HG02642 (cell line): ENCODE measurements around the gene BMP7.

Source experiments
- ATAC-seq: cut with Tn5 transposase; IDR thresholded peaks from one replicate; pipeline ENCODE4 v1.9.1; 2021; ENCODE audit warnings: mild to moderate bottlenecking; ENCODE audit not compliant: unreplicated experiment, poor library complexity

BMP7 gene

DNA sequence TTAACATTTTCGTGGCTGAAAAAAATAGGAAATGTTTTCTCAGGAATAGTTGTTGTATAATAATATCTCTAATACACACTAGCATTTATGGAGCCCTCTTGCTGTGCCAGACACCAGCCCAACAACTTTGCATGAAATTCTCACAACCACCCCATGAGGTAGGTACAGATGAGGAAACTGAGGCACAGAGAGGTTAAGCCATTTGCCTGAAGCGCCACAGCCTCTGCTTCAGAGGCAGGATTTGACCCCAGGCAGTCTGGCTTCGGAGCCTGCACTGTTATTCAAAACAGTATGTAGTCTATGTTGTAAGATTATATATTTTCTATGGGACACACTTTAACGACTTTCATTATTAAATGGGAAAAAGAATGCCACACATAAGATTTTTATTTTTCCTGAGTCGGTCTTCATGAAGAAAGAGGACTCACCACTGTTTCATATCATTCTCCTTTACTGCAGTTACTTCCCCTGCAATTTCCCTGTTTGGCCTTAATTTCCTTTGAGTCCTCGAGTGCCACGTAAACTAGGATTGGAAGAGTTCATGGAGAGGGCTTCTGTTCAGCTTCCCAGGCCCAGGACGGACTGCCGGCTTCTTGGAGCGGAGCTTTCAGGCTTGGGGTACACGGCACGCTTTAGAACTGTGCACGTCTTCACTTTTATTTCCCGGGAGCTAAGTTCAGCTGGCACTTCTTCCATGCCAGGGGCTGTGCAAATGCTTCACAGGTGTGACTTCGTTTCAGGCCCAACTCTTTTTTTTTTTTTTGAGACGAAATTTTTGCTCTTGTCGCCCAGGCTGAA, 128.0 kb downstream of the BMP7 start:
- no peak for ATAC-seq

DNA sequence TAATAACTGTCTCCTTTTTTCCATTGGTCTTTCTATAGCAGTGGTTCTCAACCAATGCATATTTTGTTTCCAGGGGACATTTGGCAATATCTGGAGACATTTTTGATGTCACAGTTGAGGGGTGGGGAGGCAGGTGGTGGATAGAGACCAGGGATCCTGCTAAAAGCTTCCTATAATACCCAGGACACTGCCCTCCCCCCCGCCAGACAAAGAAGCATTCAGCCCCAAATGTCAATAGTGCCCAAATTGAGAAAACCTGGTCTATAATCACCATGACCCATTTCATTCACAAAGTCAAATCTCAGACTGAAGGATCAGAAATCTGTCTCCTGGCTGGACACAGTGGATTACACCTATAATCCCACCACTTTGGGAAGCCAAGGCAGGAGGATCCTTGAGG, 128.8 kb downstream of the BMP7 start:
- no peak for ATAC-seq

DNA sequence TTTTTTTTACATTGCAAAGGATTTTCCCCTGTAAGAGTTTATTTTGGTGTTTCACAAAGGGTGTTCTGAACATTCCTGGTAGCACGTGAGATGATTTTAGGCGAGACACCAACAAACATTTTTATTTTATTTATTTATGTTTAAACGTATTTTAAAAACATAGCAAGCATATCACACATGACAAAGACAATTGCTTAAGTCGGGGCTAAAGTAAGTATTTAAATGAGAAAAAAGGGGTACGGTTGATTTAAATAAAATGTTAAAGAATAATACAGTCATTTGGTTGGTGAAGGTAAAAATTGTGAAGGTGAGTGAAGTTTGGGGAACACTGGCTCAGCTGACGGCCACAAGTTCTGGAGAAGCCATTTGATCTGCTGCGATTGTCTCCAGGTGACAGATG, 129.7 kb downstream of the BMP7 start:
- ATAC-seq = no peak

DNA sequence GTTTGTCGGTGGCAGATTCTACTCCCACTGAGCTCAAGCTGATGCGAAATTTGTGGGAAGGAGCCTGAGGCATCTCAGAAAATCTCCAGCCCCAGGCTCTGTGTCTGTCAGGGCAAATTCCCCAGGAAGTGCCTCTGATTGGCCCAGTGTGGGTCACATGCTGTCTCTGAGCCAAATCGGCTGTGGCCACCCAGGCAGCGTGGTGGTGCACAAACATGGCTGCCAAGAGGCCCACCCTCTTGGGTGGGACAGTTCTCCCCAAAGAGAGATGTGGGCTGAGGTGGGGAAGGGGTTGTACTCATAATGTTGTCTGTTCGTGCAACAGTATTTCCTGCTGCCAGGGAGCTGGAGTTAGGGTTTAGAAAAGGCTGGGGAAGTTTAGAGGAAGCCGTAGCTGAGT, 130.6 kb downstream of the BMP7 start:
- no peak for ATAC-seq

DNA sequence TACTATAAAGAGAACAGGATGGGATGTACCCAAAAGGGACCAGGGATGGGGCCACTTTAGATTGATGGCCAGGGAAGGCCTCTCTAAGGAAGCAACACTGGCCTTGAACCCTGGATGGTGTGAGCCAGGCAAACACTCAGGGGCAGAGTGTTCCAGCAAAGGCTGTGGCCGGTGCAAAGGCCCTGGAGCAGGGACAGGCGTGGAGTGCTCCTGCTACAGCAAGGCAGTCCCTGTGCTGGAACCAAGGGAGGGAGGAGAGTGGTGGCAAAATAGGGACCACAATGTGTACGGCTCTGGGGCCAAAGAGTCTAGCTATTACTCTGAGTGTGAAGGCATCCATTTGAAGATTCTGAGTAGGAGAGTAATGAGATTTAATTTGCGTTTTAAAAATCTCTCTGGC, 131.6 kb downstream of the BMP7 start:
- ATAC-seq = no peak

DNA sequence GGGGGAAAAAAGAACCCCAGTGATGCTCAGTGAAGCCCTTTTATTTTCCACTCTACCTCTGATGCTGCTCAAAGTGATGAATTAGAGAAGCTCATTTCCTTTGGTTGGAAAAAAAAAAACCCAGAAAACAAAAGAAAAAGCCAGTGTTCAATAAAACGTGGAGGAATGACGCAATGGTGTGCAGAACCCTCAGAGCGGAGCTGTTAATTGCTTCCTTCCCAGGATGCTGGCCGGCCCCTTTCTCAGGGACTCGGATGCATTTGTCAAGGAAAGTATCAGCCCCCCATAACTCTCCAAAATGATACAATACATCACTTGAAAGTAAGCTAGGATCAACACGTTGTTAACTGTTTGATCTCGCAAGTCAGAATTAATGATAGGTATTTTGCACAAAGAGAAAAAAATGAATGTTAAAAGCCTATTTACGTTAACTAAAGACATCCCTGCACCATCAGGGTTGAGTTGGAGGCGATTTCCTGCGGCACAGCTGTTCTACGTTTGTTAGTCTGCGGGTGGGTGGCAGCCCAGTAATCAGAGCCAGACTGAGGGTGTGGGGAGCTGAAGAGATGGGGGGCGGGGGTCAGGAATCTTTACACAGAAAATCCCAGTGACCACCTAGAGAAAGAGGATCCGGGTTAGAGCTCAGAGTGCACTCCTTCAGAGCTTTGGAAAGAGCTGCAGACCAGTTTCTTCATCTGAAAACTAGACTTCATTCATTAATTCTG, 132.4 kb downstream of the BMP7 start:
- ATAC-seq = no peak

DNA sequence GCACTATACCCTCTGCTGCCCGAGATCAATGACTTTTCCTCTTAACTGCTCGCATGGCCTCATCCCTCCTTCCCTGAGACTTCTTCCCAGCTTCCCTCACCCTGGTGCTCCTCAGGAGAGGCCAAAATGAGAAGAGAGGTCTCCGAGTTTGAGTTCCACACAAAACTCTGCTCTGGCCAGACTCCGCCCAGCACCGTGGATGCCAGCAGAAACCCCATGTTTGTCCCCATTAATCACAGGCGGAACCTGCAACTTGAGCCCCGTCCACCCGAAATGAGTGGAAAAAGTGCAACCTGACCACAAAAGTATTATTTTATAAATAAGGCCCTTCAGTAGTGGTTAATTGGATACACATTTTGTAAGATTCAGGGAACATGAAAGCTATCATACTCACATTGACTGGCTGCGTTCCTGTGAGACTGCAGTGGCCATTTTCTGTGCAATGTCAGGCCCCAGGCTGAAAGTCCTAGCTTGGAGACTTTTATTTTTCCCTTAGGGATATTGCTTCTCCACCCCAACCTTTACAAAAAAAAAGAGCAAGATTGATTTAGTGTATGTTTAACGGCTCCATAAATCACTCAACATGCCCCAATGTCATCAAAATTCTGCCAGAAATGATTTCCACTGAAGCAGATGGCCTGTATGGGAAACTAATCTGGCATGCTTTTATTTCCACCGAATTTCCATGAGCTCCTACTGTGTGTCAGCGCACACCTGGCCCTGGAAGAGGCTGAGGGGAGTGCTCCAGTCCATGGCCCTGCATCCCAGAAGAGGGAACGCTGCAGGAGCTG, 134.6 kb downstream of the BMP7 start:
- ATAC-seq = no peak

DNA sequence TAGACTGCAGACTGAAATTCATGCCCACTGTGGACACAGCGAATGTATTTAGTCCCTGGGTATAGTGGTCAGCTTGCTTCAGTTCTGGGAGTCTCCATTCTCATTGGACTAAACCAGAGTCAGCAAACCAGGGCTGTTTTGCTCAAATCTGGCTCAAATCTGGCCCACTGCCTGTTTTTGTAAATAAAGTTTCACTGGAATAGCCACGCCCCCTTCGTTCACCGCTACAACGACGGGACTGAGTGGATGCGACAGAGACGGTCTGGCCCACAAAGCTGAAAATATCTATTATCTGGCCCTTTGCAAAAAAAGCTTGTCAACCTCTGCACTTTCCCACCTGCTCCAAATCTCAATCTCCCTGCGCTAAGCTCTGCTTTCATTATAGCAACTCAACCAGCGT, 135.4 kb downstream of the BMP7 start:
- ATAC-seq = no peak

DNA sequence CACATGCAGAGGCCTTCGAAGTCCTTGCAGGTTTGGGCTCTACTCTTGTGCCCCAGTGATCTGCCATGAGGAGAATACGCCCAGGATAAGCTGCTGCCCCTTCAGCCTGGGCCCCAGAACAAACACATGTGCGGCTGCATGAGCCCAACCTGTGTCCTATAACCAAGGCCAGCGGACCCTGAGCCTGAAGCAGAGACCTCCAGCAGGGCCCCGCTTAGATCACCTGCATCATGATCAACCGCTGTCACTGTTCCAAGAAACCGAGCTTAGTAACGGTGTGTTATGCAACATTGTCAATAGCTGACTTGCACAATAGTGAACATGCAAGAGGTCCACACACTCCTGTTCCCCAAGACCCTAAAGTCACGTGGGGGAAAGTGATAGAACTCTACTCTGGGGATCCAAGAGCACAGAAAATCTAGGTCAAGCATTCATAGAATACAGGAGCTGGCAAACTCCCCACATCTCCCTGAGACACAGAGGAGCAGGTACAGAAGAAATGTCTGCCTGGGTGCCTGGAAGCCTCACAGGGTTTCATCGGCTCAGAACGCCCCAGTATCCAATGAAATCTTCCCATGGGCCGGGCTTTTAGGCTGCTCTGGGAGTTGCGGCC, 136.2 kb downstream of the BMP7 start:
- no peak for ATAC-seq

DNA sequence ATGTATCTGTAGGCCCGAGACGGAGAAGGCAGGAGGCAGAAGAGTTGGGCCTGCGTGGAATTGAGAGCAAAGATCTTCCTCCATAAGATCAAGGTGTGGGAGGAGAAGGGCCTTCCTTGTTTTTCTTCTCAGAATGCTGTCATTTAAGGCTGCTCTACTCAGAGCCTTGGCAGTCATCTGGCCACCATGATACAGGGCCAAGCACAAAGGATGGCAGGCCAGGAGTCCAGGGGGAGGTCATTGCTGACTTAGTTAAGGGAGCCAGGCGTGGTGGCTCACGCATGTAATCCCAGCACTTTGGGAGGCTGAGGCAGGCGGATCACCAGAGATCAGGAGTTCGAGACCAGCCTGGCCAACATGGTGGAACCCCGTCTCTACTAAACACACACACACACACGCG, 137.1 kb downstream of the BMP7 start:
- ATAC-seq = no peak

DNA sequence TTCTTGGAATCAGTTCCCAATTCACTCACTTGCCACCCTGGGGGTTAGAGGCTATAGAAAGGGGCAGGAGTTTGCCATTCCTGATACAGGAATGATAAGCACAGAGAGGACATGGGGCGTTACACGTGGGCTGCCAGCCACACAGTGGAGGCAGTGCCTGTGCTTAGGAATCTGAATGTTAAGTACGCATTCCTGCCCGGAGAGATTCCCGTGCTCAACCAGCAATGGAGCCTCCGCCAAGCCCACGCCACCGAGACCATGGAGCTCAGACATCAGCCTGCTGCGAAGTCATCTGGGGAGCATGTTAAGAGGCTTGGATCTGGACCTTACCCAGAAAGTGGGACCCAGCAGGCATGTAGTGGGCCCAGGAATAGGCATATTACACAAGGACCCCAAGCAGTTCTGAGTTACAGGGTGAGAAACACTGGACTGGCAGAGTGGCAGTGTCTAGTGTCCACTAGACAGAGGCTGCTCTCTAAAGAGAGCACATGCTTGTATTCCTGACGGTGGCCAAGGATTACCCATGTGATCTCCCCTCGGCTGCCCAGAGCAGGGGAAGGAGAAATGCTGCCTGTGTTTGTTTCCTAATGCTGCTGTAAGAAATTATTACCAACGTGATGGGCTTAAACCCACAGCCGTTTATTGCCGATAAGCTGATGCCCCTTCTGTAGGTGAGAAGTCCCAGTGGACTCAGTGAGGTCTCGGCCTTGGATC, 138.2 kb downstream of the BMP7 start:
- ATAC-seq = no peak

DNA sequence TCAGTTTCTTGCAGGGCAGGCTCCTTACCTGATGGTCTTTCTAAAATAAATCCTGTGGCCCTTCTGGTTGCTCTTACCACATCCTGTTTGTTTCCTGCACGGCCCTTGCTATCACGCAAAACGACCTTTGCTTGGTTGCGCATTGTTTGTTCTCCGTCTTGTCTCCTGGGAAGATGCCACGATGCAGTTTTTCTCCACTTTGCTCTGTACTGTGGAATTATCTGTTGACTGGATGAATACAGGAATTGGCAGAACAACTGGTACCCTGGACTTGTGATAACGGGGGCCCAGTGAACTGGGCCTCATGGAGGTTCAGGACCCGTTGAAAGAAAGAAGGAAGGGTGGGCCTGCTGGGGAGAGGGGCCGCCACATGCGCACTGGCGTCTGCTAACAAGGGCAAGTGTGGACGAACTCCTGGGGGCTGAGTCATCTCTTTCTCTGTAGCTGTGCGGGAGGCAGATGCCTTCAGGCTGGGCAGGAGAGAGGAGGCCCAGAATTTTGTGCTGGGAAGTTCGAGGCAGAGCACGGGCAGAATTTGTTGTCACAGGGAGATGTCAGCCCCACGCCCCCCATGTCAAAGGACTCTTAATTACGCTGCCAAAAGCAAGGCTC, 139.9 kb downstream of the BMP7 start:
- no peak for ATAC-seq

DNA sequence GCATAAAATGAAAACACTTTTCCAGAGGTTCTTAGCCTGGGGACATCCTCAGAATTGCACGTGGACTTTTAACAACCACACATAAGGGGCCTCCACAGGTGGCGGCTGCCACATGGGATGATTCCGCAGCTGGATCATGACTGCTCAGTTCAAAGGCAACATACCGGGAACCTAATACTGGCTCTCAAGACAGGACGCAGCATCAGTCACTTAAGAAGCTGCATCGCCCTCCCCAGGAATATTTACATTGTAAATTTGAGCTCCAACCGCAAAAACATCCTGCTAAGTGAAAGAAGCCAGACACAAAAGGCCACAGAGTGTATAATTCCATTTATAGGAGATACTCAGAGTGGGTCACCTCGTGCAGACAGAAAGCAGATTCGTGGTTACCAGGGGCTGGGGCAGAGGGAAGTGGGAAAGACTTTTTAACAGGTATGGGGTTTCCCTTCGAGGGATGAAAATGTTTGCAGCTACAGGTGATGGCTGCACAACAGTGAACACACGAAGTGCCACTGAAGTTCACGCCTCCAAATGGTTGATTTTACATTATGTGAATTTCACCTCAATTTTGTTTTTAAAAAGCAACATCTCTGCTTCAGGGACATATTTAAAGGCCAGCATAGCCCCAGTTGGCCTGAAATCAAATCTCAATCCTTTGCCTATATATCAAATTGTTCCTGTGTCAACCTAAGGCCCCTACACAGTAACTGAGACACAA, 141.5 kb downstream of the BMP7 start:
- ATAC-seq = no peak

DNA sequence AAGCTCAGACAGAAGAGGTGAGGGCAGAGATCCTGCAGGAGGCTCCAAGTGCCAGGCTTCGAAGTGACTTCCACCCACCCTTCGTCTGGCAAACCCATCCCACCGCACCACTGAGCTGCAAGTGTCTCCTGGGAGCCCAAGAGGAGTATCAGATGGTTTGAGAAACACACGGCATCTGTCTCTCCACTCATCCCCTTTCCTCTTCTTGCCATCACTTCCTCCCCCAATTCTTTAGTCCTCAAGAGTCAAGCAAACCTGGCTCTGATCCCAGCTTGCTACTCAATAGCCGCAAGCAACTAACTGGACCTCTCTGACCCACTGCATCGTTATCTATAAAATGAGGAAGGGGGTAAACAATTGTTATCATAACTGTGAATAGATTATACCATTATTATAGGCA, 142.1 kb downstream of the BMP7 start:
- ATAC-seq = no peak

DNA sequence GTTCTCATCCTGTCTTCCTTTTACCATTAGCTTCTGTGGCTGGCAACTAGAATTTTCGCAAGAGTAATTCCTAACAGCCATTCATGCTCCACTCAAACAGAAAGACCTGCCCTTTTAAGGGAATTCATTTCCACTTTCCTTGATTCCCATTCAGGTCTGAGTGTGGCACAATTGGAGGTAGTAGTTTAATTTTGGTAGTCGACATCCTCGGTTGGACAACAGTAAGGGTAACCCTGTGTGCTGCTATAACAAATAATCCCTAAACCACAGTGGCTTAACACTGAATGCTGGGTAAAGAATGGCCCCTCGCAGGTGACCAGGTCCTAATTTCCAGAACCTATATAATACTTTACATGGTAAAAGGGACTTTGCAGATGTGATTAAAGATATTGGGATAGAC, 142.9 kb downstream of the BMP7 start:
- ATAC-seq = no peak

DNA sequence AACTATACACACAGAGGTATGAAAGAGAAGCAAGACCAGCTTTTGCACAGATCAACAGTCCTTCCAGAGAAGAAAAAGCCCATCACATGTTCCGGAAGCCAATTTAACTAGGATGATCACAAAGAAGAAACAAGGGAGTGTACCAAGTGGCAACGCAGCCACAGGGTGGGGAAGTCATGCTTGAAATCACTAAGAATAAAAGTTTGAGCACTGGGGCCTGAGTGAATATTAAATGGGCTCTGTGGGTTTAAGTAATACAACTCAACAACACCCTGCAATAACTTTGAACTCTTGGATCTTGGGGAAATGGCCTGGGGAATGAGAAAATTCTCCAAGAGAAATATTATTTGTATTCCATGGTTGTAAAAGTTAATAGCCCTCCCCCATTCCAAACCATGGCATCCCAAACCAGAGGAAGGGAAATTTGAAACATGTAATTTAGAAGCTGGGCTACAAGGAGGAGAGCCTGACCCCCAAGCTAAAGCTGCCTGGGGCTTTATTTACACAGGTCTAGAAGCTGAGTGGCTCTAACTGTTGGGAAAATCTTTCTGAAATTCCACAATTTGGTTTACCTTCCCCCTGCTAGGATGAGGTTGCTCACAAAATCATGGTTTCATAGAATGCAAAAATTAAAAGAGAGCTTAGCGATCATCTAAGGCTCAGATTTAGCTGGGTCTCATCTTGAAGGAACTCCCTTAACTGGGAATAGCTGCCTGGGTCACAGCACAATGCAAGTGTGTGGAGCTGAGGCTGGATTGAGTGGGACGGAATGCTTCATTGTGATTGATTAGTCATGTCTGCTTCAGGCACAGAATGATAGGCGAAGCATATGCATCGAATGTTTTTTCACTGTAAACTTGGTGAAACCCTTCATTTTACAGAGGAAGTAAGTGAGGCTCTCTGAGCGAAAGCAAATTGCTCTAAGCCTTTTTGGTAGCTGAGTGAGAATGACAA, 143.6 kb downstream of the BMP7 start:
- ATAC-seq = no peak

DNA sequence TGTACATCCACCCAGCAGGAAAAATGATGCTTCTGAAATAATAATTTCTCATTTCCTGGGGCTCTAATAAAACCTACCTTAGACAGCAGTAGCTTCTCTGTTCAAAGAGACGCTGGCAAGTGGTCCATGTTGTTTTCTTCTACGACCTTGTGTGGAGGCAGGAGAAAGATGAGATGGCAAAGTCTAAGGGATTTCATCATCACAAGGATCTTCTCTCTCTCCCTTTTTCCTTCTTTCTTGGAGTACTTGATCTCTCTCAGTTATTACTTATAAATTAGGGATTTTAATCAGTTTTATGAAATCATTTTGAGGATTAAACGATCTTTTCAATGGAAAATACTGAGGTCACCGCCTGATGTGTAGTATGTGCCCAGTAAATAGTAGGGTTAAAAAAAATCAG, 147.5 kb downstream of the BMP7 start:
- ATAC-seq = no peak
